8988T (cell line): ENCODE results near the gene ADH4.
"Not testable (repeated sequence)": the region's sequence is repeated elsewhere in the genome, so short reads cannot be mapped to it uniquely, and the experiment has no call there.

Source experiments
- DNase-seq: peaks from one replicate; pipeline ENCODE4 v3.0.0; 2011

ADH4 gene

GRCh38 chr4:99144070-99144469 lies at the start of gene ADH4:
Gene ADH4 (minus strand): TSS chr4:99144297. CDS start chr4:99144222, 75 bp downstream.
- no peak for DNase-seq

GRCh38 chr4:99190336-99190735 lies 46.2 kb upstream of the ADH4 start:
- DNase-seq: no peak

GRCh38 chr4:99189900-99190299 lies 45.8 kb upstream of the ADH4 start:
- DNase-seq: not testable (repeated sequence)

- no peak for DNase-seq
Observed at GRCh38 chr4:99186029-99186428, 41.9 kb upstream of the ADH4 start.

GRCh38 chr4:99185581-99185980 lies 41.5 kb upstream of the ADH4 start:
- no peak for DNase-seq

GRCh38 chr4:99180382-99181070 lies 36.4 kb upstream of the ADH4 start:
- DNase-seq: no peak

GRCh38 chr4:99179626-99180025 lies 35.5 kb upstream of the ADH4 start:
- DNase-seq: no peak

- no peak for DNase-seq
Observed at GRCh38 chr4:99179178-99179577, 35.1 kb upstream of the ADH4 start.

GRCh38 chr4:99166544-99166943 lies 22.4 kb upstream of the ADH4 start:
- DNase-seq: no peak

GRCh38 chr4:99165978-99166377 lies 21.9 kb upstream of the ADH4 start:
- DNase-seq: no peak

- DNase-seq: no peak
Observed at GRCh38 chr4:99161373-99162099, 17.4 kb upstream of the ADH4 start.

- DNase-seq: no peak
Observed at GRCh38 chr4:99159699-99160098, 15.6 kb upstream of the ADH4 start.

GRCh38 chr4:99157478-99157935 lies 13.4 kb upstream of the ADH4 start:
- no peak for DNase-seq

- no peak for DNase-seq
Observed at GRCh38 chr4:99156992-99157391, 12.9 kb upstream of the ADH4 start.

GRCh38 chr4:99154658-99155342 lies 10.7 kb upstream of the ADH4 start:
- DNase-seq: no peak

- DNase-seq: no peak
Observed at GRCh38 chr4:99151995-99152394, 7.9 kb upstream of the ADH4 start.

- DNase-seq: no peak
Observed at GRCh38 chr4:99151452-99151851, 7.4 kb upstream of the ADH4 start.

- no peak for DNase-seq
Observed at GRCh38 chr4:99149426-99150019, 5.4 kb upstream of the ADH4 start.

GRCh38 chr4:99148550-99148949 lies 4.5 kb upstream of the ADH4 start:
- no peak for DNase-seq

- DNase-seq: no peak
Observed at GRCh38 chr4:99144587-99144986, 490 bp upstream of the ADH4 start.

- no peak for DNase-seq
Observed at GRCh38 chr4:99136329-99136728, 7.8 kb downstream of the ADH4 start.

GRCh38 chr4:99135541-99136162 lies 8.4 kb downstream of the ADH4 start:
- DNase-seq: no peak

- DNase-seq: no peak
Observed at GRCh38 chr4:99134586-99134985, 9.5 kb downstream of the ADH4 start.
